Fibroblast of mammary gland (primary cell): ENCODE data around the gene FAM25G.
"Not testable (repeated sequence)": the region's sequence is repeated elsewhere in the genome, so short reads cannot be mapped to it uniquely, and the experiment has no call there.

Source experiments
- DNase-seq: peaks from one replicate; pipeline ENCODE4 v3.0.0-alpha.2; 2010; ENCODE audit warnings: low read depth
- H3K4me3 ChIP-seq: 2 replicates; pipeline ENCODE4 v1.5.1; 2011; ENCODE audit warnings: low read depth, mild to moderate bottlenecking, low read length, moderate library complexity; ENCODE audit not compliant: control insufficient read depth
- CTCF ChIP-seq: conservative IDR thresholded peaks from 2 replicates; pipeline ENCODE4 v1.5.1; 2011; ENCODE audit warnings: low read depth, low read length, inconsistent platforms; ENCODE audit not compliant: control insufficient read depth, insufficient read depth

Gene FAM25G

DNA sequence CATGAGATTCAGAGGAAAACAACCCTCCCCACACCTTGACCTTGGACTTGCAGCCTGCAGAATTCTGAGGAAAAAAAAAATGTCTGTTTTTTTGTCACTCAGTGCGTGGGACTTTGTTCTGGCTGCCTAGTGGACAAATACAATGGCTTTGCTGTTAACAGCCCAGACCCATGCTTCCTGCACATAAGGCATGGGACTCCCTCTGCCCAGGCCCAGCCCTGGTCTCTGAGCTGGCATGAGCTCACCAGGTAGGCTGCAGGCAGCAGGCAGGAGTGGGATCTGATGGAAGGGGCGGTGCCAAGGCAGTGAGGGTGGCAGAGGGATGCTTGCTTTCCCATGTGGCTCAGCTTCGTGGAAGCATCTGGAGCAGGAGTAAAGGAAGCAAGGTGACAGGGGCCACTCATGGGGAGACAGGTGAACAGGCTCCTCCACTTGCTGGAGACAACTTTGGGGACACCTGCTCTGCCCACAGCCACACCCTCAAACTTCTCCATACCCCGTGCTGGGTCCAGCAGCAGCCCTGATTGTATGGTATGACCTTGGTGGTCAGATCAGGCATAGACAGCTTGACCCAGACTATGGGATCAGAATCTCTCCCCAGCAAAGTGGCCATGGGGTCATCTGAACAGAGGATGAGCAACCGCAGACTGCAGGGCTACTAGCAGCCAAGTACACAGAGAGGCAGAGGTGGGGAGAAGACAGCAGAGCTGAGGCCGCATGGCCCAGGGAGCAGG lies 34.5 kb downstream of the FAM25G start:
- TF ChIP-seq CTCF, result no peak
- no peak for DNase-seq
- H3K4me3 ChIP-seq, result no peak overlapping the region

- no peak for TF ChIP-seq CTCF
- DNase-seq, result no peak
Observed at GRCh38 chr10:47456079-47456785, 35.3 kb downstream of the FAM25G start.

GRCh38 chr10:47455350-47456078 lies 36.0 kb downstream of the FAM25G start:
- not testable (repeated sequence) for H3K4me3 ChIP-seq, DNase-seq

More at GRCh38 chr10:47456079-47456785, 35.3 kb downstream of the FAM25G start:
- H3K4me3 ChIP-seq, result no peak overlapping the region

DNA sequence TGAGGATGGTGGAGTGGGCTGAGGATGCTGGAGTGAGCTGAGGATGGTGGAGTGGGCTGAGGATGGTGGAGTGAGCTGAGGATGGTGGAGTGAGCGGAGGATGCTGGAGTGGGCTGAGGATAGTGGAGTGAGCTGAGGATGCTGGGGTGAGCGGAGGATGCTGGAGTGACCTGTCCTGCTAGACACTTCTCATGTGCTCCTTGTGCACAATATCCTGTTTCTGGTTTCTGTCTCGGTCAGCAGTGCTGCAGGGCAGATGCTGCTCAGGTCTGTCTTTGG lies 36.8 kb downstream of the FAM25G start:
- no peak overlapping the region for H3K4me3 ChIP-seq
- no peak for TF ChIP-seq CTCF
- no peak for DNase-seq

GRCh38 chr10:47454008-47454779 lies 37.3 kb downstream of the FAM25G start:
- DNase-seq, result no peak
- H3K4me3 ChIP-seq, result no peak overlapping the region
- no peak for TF ChIP-seq CTCF

DNA sequence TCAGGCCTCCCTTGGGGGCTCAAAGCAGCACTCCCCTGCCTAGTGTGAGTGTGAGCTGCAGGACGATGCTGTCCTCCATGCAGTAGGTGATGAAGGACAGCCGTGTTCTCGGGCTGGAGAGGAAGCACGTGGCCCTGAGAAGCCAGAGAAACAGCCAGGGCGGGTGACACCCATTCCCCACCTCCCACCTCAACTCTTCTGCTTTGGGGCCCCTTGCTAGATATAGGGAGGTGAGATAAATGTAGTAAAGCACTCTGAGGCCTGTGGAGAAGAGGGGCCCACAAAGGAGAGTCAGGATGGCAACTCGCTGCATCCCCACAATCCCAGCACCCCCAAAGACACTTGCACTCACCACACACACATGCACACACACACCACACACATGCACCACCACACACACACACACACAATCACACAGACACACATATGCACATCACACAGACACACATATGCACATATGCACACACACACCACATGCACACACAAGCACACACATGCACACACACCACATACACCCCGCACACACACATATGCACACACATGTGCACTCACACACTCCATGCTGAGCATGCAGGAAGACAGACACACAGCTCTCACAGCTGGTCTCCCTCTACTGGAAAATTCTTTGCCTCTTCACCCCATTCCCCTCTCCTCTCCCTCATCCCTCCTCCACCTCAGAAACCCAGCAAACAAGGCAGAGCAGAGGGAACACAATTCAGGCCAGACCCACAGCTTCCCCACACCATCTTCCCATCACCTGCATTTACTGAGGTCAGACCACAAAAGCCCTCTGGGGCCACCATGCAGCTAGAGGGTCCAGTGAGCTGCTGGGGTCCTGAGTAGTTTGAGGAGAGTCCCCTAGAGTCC lies 38.1 kb downstream of the FAM25G start:
- DNase-seq, result no peak
- no peak overlapping the region for H3K4me3 ChIP-seq
- TF ChIP-seq CTCF, result no peak
